HepG2 (cell line): ENCODE results near the gene PPME1. TPM values are rescaled to one million over a fixed set of nuclear protein-coding genes. Genes with fewer than 3 reads are reported as not detected.

ENCODE experiments used
- CBX1 ChIP-seq: IDR thresholded peaks from one replicate; pipeline ENCODE4 v1.6.1; 2016; ENCODE audit warnings: antibody characterized with exemption, low read depth
- DBP ChIP-seq: sonication (generic); formaldehyde crosslinking; IDR thresholded peaks from 2 replicates; pipeline ENCODE4 v1.4.0; 2020; ENCODE audit warnings: missing genetic modification reagents; ENCODE audit errors: not compliant biosample characterization
- DNMT3B ChIP-seq: conservative IDR thresholded peaks from 2 replicates; pipeline ENCODE4 v1.6.1; 2016; ENCODE audit warnings: missing biosample characterization, control low read depth
- E2F1 ChIP-seq: sonication (generic); formaldehyde crosslinking; IDR thresholded peaks from 2 replicates; pipeline ENCODE4 v1.5.0; 2020; ENCODE audit warnings: missing genetic modification reagents
- IRX3 ChIP-seq: sonication (generic); formaldehyde crosslinking; IDR thresholded peaks from 2 replicates; pipeline ENCODE4 v1.8.1; 2023; ENCODE audit warnings: mild to moderate bottlenecking, low read depth, missing genetic modification reagents, borderline replicate concordance
- NR0B2 ChIP-seq: sonication (generic); formaldehyde crosslinking; IDR thresholded peaks from 2 replicates; pipeline ENCODE4 v1.4.0; 2020; ENCODE audit warnings: mild to moderate bottlenecking, missing genetic modification reagents
- SSRP1 ChIP-seq: IDR thresholded peaks from 2 replicates; pipeline ENCODE4 v1.6.1; 2016; ENCODE audit warnings: control low read depth
- ZNF225 ChIP-seq: sonication (generic); formaldehyde crosslinking; IDR thresholded peaks from 2 replicates; pipeline ENCODE4 v1.4.0; 2020; ENCODE audit warnings: mild to moderate bottlenecking, missing genetic modification reagents
- ZNF407 ChIP-seq: sonication (generic); formaldehyde crosslinking; IDR thresholded peaks from one replicate; pipeline ENCODE4 v1.5.1; 2020; ENCODE audit warnings: mild to moderate bottlenecking, missing genetic modification reagents; ENCODE audit errors: not compliant biosample characterization
- ZNF607 ChIP-seq: sonication (generic); formaldehyde crosslinking; IDR thresholded peaks from 2 replicates; pipeline ENCODE4 v1.5.1; 2020; ENCODE audit warnings: missing genetic modification reagents, mild to moderate bottlenecking, borderline replicate concordance
- ZNF672 ChIP-seq: sonication (generic); formaldehyde crosslinking; IDR thresholded peaks from 2 replicates; pipeline ENCODE4 v1.8.1; 2022; ENCODE audit warnings: missing genetic modification reagents
- ZNF710 ChIP-seq: sonication (generic); formaldehyde crosslinking; IDR thresholded peaks from 2 replicates; pipeline ENCODE4 v1.5.0; 2020; ENCODE audit warnings: mild to moderate bottlenecking, missing genetic modification reagents, borderline replicate concordance
- ZNF773 ChIP-seq: sonication (generic); formaldehyde crosslinking; IDR thresholded peaks from 2 replicates; pipeline ENCODE4 v1.4.0; 2020; ENCODE audit warnings: missing genetic modification reagents, borderline replicate concordance
- ZSCAN21 ChIP-seq: sonication (generic); formaldehyde crosslinking; IDR thresholded peaks from 2 replicates; pipeline ENCODE4 v1.8.0; 2022; ENCODE audit warnings: mild to moderate bottlenecking, missing genetic modification reagents, moderate library complexity, borderline replicate concordance
- polyA plus RNA-seq, 8 experiments: library from polyadenylated mRNA; depleted of rRNA in 3 of 8; stranded (reverse) in 7 of 8; unstranded in 1 of 8; fragments of >200 nt; fragmentation: Illumina TruSeq in 4 of 8; extraction: Trizol in 4 of 8; gene quantifications; 2 replicates each; pipeline versions ENCODE4 v1.2.1 to v1.2.3, GENCODE V29; 2011 to 2016; ENCODE audit warnings: low read depth in 4 of 8, missing spikeins in 1 of 8, mixed read lengths in 1 of 8; ENCODE audit not compliant: insufficient read depth in 1 of 8
- total RNA-seq, 5 experiments: library from RNA; depleted of rRNA; stranded (reverse); fragments of >200 nt; fragmentation: Illumina TruSeq; extraction: Trizol; gene quantifications; 2 replicates each; pipeline ENCODE4 v1.2.3, GENCODE V29; 2016; ENCODE audit warnings: low read depth in 1 of 5

PPME1 gene
- total and polyA plus RNA-seq, 2 of the 13 experiments (the other 11 are each of a cell fraction or from before 2014, with no cell fraction given) = 31.3 to 56.0 TPM

GRCh38 chr11:74170694-74171629, at the start of gene PPME1, which contains the start of gene C2CD3 (continued):
- TF ChIP-seq ZNF607 (CRISPR knock-in tag) (peak; percentile 53; the same call in 1 of the 2 replicates), NR0B2 (CRISPR knock-in tag) (no peak), ZNF773 (CRISPR knock-in tag) (no peak), CBX1 (peak; percentile 62), ZNF672 (no peak), ZSCAN21 (CRISPR knock-in tag) (peak; percentile 73; the same call in 1 of the 2 replicates), ZNF407 (peak; percentile 78), SSRP1 (CRISPR knock-in tag) (0 out of 2 replicates have a peak, but pooled peaks have one; percentile 28), ZNF225 (CRISPR knock-in tag) (no peak), DNMT3B (CRISPR knock-in tag) (no peak), E2F1 (peak; percentile 92), IRX3 (CRISPR knock-in tag) (no peak; the same call in 1 of the 2 replicates), ZNF710 (0 out of 2 replicates have a peak, but pooled peaks have one; percentile 14), DBP (no peak)
